SH-SY5Y (cell line): ENCODE data around the gene CLEC16A.

ENCODE experiments used
- GATA2 ChIP-seq: IDR thresholded peaks from 2 replicates; pipeline ENCODE4 v1.6.1; 2011; ENCODE audit warnings: mild to moderate bottlenecking, low read depth, low read length
- GATA3 ChIP-seq: IDR thresholded peaks from 2 replicates; pipeline ENCODE4 v1.6.1; 2011; ENCODE audit warnings: low read depth, mild to moderate bottlenecking, low read length, moderate library complexity

The CLEC16A gene

DNA sequence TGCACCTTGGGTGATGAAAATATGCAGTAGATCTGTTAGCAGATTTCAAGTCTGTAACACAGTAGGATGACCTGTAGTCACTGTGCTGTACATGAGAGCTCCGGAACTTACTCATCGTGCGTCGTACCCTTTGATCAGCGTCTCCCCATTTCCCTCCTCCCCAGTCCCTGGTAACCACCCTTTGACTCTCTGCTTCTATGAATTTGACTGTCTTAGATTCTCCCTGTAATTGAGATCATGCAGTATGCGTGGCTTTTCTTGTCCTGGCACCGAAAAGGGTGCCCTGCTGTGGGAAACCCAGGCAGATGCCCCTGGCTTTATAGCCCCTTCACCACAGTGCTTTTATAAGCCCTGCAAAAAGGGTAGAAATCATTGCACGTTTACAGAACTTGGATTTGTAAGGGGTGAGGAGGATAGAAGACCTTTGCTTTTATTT is 20.5 kb downstream of the CLEC16A start:
- TF ChIP-seq GATA2 (no peak), GATA3 (no peak)

GRCh38 chr16:10965440-10966061 is 21.2 kb downstream of the CLEC16A start:
- TF ChIP-seq GATA2 (no peak), GATA3 (no peak)

GRCh38 chr16:10966129-10966528 is 21.8 kb downstream of the CLEC16A start:
- TF ChIP-seq GATA3 (no peak), GATA2 (no peak)

DNA sequence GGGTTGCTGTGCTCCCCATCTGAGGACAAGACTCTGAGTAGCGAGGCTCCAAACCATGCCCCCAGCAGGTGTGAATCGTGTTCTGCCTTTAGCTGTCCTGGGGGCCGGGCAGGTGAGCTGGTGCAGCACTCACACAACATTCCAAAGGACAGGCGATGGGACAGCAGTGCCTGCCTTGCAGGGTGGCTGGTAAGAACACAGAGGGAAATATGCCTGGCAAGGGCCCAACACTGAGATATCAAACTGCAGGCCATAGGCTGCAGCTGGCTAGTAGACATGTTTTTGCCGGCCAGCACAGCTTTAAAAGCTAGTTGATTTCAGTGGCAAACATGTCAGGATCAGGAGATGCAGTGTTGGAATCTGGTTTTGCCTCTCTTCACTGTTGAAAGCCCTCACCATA is 23.6 kb downstream of the CLEC16A start:
- TF ChIP-seq GATA2 (no peak), GATA3 (no peak)

- TF ChIP-seq GATA3 (no peak), GATA2 (no peak)
Measured at GRCh38 chr16:10968498-10968897, 24.1 kb downstream of the CLEC16A start.

DNA sequence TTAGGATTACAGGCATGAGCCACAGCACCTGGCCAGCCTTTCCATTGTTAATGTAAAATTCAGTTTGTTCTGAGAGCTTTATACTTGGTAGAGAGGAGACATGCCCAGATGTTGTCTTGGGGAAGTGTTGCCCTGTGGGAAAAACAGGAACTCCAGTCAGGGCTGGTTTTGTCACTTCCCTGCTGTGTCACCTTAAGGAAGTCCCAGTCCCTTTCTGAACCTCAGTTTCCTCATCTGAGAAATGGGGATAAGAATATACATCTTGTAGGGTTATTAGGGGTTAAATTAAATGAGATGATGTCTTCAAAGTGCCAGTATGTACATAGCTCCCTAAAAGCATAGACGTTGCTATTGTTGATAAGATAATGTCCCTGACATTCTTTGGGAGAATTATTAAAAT is 25.3 kb downstream of the CLEC16A start:
- TF ChIP-seq GATA3 (no peak), GATA2 (no peak)

DNA sequence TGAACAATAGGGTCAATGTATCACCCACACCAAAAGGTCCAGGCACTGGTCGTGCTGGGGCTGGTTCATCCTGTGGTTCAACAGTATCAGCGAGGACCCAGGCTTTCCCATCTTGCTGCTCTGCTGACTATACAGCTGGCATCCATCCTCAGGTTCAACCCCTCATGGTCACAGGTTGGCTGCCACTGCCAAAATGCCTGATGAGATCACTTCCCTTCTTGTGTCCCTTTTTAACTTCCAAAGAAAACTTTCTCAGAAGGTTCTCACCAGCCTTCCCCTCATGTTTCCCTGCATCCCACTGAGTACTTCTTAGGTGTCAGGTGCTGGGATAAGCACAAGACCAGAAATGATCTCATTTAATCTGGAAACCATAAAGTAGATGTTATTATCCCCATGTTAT is 25.7 kb downstream of the CLEC16A start:
- TF ChIP-seq GATA3 = no peak
- TF ChIP-seq GATA2 = no peak

DNA sequence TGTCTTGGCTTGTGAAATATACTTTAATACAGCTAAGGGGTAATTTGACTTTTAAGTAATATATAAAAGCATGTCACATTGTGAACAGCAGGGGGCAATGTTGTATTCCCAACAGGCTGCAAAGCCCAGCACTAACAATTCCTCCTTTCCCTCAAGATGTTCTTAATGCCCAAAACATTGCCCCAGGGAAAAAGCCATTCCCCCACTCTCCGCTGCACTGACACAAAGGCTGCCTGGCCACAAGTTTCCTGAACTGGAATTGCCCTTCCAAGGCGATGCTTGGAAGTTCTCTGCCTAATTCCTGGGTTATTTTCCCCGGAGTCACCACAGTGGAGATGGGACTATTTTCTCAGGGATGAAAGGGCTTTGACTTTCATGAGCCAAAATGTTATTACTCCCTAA is 27.2 kb downstream of the CLEC16A start:
- TF ChIP-seq GATA2 (no peak), GATA3 (no peak)

DNA sequence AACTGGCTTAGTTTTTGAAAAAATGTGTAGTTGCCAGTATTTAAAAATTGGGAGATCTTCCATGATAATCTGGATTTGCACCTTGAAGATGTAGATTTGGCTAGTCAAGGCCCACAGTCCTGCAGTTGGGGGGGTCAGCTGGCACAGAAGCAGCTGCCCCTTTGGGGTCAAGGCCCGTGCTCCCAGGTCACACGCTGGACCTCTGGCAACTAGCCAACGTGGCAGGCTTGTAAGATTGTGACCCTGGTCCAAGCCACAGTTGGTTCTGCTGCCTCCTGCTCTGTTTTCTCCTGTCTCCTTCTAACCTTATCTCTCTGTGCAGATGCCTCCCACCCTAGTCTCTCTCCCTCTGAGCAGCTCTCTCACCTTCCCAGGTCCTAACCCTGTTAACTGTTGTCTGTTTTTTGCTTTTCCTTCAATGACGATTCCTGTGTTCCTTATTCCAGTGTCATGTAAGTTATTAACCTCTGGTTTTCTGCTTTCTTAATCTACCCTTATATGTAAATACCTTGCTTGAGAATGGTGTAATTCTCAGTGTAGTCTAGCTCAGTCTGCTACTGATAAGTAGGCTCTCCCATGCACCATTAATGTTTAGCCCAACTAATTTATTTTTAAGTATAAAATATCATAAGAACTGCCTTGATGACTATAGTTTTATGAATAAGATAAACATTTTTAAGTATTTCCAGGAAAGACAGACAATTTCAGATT is 27.9 kb downstream of the CLEC16A start:
- TF ChIP-seq GATA2 (no peak), GATA3 (no peak)

DNA sequence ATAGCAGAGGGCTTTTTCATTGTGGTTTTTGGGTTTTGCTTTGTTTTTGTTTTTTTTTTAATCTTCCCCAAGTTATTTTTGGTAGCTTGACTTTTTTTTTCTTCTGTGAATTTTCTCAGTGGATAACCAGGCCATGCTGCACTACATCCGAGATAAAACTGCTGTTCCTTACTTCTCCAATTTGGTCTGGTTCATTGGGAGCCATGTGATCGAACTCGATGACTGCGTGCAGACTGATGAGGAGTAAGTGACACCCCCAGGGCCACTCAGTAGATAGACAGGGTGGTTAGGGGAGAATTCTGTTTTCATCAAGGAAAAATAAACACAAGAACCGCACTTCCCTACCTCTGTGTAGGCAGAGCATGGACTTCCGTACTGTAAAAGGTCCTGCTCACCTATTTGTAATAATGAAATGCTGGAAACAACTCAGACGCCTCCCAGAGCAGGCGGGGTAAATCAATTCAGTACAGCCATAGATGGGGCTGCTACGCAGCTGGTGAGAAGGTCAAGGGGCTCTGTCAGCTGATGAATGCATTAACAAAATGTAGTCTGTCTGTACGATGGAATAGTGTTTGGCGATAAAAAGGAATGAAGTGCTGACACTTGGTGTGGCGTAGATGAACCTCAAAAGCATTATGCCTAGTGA is 28.6 kb downstream of the CLEC16A start:
- no peak for TF ChIP-seq GATA3
- TF ChIP-seq GATA2 = no peak

DNA sequence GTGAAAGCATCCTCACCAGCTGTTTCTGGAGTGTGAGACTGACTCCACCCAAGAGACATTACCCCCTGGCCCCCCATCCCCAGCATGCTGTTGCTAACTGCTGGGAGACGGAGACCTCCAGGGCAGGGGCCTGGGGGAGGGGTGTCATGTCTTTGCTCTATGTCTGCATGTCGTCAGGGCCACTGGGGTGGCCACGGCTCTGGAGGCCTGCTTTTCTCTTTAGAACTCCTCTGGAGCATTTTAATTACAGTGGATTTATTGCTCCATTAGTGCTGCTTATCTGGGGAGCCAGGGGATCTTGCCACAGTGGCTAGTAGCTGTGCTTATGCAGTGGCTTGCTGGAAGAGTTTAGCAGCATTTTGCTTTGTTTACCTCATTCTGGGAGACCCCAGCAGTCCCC is 32.3 kb downstream of the CLEC16A start:
- TF ChIP-seq GATA3 (no peak), GATA2 (peak; percentile 84)

- TF ChIP-seq GATA3 (no peak), GATA2 (no peak)
Measured at GRCh38 chr16:10978124-10978523, 33.8 kb downstream of the CLEC16A start.

DNA sequence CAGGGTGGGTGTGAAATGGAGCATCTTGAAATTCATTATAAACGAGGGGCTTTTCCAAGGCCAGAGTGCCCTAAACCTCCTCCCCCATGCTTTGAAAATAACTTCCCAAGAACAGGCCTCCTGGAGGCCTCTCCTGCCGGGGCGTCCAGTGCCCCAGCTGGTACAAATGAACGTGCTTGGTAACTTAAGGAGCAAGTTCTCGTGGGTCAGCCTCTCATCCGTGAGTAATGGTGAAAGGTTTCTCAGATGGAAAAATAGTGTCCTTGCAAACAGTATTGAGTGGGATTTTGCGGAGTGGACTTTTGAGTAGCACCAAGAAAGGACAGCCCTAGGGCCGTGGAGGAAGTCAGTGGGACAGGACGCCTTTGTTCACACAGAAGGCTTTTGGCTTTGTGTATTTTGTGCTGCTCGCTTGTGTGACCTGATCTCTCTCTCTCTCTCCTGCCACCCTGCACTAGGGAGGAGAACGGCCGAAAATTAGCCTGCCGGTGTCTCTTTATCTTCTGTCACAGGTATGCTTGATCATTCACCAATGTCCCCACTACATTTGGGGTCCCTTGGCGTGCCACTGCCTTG is 34.6 kb downstream of the CLEC16A start:
- no peak for TF ChIP-seq GATA3
- no peak for TF ChIP-seq GATA2

- TF ChIP-seq GATA3 (no peak), GATA2 (no peak)
Measured at GRCh38 chr16:10979717-10980601, 35.6 kb downstream of the CLEC16A start.

- TF ChIP-seq GATA2 (no peak), GATA3 (no peak)
Measured at GRCh38 chr16:10980813-10981212, 36.4 kb downstream of the CLEC16A start.
